Measurements from ENCODE around the gene AP1S3.

DNA sequence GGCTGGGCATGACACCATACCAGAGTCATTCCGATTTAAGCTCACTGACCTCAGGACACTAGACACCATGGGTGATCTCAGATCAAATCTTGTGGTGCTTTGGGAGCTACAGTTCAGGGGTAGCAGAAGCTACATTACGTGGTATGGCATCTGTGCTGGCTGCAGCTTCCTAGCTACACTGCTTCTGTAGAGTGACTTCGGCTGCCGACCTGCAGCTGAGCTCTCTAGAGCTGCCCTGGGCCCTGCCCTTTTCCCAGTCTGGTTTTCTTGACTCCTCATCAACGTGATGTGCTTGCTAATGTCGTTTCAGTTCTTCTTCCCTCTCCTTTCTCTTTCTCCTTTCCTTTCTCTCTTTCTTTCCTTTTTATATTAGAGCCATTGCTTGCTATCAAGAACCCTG is 100.2 kb downstream of the AP1S3 start:
- TF ChIP-seq BHLHE40 (IDR thresholded peaks at IDR 0.05; ENCODE audit: borderline replicate concordance), result no peak
- TF ChIP-seq, protein P1, sequence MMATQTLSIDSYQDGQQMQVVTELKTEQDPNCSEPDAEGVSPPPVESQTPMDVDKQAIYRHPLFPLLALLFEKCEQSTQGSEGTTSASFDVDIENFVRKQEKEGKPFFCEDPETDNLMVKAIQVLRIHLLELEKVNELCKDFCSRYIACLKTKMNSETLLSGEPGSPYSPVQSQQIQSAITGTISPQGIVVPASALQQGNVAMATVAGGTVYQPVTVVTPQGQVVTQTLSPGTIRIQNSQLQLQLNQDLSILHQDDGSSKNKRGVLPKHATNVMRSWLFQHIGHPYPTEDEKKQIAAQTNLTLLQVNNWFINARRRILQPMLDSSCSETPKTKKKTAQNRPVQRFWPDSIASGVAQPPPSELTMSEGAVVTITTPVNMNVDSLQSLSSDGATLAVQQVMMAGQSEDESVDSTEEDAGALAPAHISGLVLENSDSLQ (IDR thresholded peaks at IDR 0.05), result no peak
- TF ChIP-seq NFRKB (IDR thresholded peaks at IDR 0.05), result no peak
- TF ChIP-seq HDGF (IDR thresholded peaks at IDR 0.05; ENCODE audit: borderline replicate concordance), result no peak
- TF ChIP-seq SP1 (IDR thresholded peaks at IDR 0.05), result no peak
- TF ChIP-seq ELF4 (IDR thresholded peaks at IDR 0.05), result no peak
- TF ChIP-seq FOXM1 (IDR thresholded peaks at IDR 0.05; ENCODE audit: borderline replicate concordance), result no peak
- no peak for TF ChIP-seq TARDBP (IDR thresholded peaks at IDR 0.05)
- no peak for TF ChIP-seq FOXA1 (IDR thresholded peaks at IDR 0.05)
- no peak for TF ChIP-seq ARNT (IDR thresholded peaks at IDR 0.05)

Data from HEK293T (cell line).